B cell (primary cell): ENCODE results near the gene FGF16. TPM values are rescaled to one million over a fixed set of nuclear protein-coding genes. Genes with fewer than 3 reads are reported as not detected.
A peak's percentile ranks its signal among the peaks of the same experiment; 100 is the strongest.

Experiments
- ATAC-seq: fragments of 200-7000 bp; cut with Tn5 transposase; one replicate; pipeline ENCODE4 v1.10.0; 2021; ENCODE audit warnings: low read depth, mild to moderate bottlenecking, moderate number of reproducible peaks, moderate library complexity
- CTCF ChIA-PET: fragments of 350-600 bp; sonication (Branson Sonifier 250); formaldehyde crosslinking; loops from one replicate; lab custom pipeline; 2021; ENCODE audit warnings: antibody characterized with exemption, inconsistent platforms; lab: Charles Lee
- POLR2A ChIA-PET: fragments of 350-600 bp; sonication (Branson Sonifier 250); formaldehyde crosslinking; loops from one replicate; lab custom pipeline; 2021; ENCODE audit warnings: antibody characterized with exemption; lab: Charles Lee
- DNase-seq: peaks from one replicate; pipeline ENCODE4 v3.0.0; 2013
- H2AFZ ChIP-seq: 2 replicates; pipeline ENCODE4 v1.6.1; 2012; ENCODE audit warnings: mild to moderate bottlenecking, low read depth, low read length; ENCODE audit not compliant: insufficient read depth, poor library complexity, severe bottlenecking
- H3K27ac ChIP-seq, 2 donors: 1 replicate in 1 of 2; 2 replicates in 1 of 2; pipeline ENCODE4 v1.5.1; 2012 to 2013; ENCODE audit warnings: low read length in 2 of 2, mild to moderate bottlenecking in 2 of 2, moderate library complexity in 1 of 2
- H3K27me3 ChIP-seq, 4 experiments: fragments of 200-600 bp in 1 of 4; sonication (generic) in 1 of 4; replicated peaks in 1 of 4; 1 replicate in 2 of 4; 2 replicates in 2 of 4; pipeline versions ENCODE4 v1.6.1 to v1.7.0; 2013 to 2016; ENCODE audit warnings: low read length in 3 of 4, mild to moderate bottlenecking in 2 of 4, mixed read lengths in 1 of 4, moderate library complexity in 1 of 4; ENCODE audit not compliant: insufficient read depth in 4 of 4, control insufficient read depth in 3 of 4; ENCODE audit errors: control extremely low read depth in 1 of 4
- H3K36me3 ChIP-seq, 2 experiments: replicated peaks in 1 of 2; 1 replicate in 1 of 2; 2 replicates in 1 of 2; pipeline versions ENCODE4 v1.6.1 to v1.7.1; 2013; ENCODE audit warnings: low read length in 1 of 2; ENCODE audit not compliant: insufficient read depth in 2 of 2, control insufficient read depth in 1 of 2; ENCODE audit errors: control extremely low read depth in 1 of 2, extremely low read depth in 1 of 2
- H3K4me1 ChIP-seq, 2 donors: fragments of 200-600 bp in 1 of 2; sonication (generic) in 1 of 2; 1 replicate in 1 of 2; 2 replicates in 1 of 2; pipeline versions ENCODE4 v1.5.1 to v1.6.1; 2013 to 2017; ENCODE audit warnings: low read length in 2 of 2; ENCODE audit not compliant: control insufficient read depth in 2 of 2, insufficient read depth in 2 of 2
- H3K4me2 ChIP-seq: replicated peaks from 2 replicates; pipeline ENCODE3; 2012; ENCODE audit warnings: mild to moderate bottlenecking, low read depth, low read length; ENCODE audit not compliant: poor library complexity, severe bottlenecking
- H3K4me3 ChIP-seq, 5 experiments: fragments of 200-600 bp in 1 of 5; sonication (generic) in 1 of 5; 1 replicate in 3 of 5; 2 replicates in 2 of 5; pipeline versions ENCODE4 v1.5.1 to v1.7.0; 2011 to 2016; ENCODE audit warnings: low read length in 4 of 5, mild to moderate bottlenecking in 4 of 5, low read depth in 2 of 5, control low read depth in 1 of 5, moderate library complexity in 1 of 5; ENCODE audit not compliant: insufficient read depth in 1 of 5; ENCODE audit errors: control extremely low read depth in 1 of 5, extremely low read depth in 1 of 5
- H3K79me2 ChIP-seq: fragments of 200-600 bp; sonication (generic); one replicate; pipeline ENCODE4 v1.6.0; 2016; ENCODE audit warnings: low read length; ENCODE audit not compliant: control insufficient read depth, insufficient read depth
- H3K9ac ChIP-seq: fragments of 200-600 bp; sonication (generic); 2 replicates; pipeline ENCODE4 v1.6.1; 2017; ENCODE audit warnings: mild to moderate bottlenecking, low read length, moderate library complexity
- H3K9me3 ChIP-seq, 3 donors: one replicate each; pipeline versions ENCODE4 v1.6.1 to v1.7.1; 2013; ENCODE audit warnings: low read length in 2 of 3; ENCODE audit not compliant: control insufficient read depth in 2 of 3, insufficient read depth in 1 of 3; ENCODE audit errors: control extremely low read depth in 1 of 3
- H4K20me1 ChIP-seq: 2 replicates; pipeline ENCODE4 v1.6.0; 2012; ENCODE audit warnings: mild to moderate bottlenecking, low read length; ENCODE audit not compliant: insufficient read depth, control insufficient read depth, poor library complexity, severe bottlenecking
- H3K27ac Mint-ChIP-seq: one replicate; pipeline ENCODE4 v1.8.0; 2021; ENCODE audit warnings: mixed read lengths
- H3K27me3 Mint-ChIP-seq: one replicate; pipeline ENCODE4 v1.8.0; 2021; ENCODE audit warnings: mixed read lengths
- H3K4me1 Mint-ChIP-seq: one replicate; pipeline ENCODE4 v1.8.0; 2021; ENCODE audit warnings: mixed read lengths
- H3K4me3 Mint-ChIP-seq: one replicate; pipeline ENCODE4 v1.8.0; 2021; ENCODE audit warnings: mixed read lengths
- H3K9me3 Mint-ChIP-seq: one replicate; pipeline ENCODE4 v1.8.0; 2022; ENCODE audit warnings: mixed read lengths; ENCODE audit not compliant: insufficient read depth
- CTCF ChIP-seq: fragments of 200-600 bp; IDR thresholded peaks from one replicate; pipeline ENCODE4 v1.8.0; 2022; ENCODE audit warnings: antibody characterized with exemption, mild to moderate bottlenecking
- EZH2 ChIP-seq: IDR thresholded peaks from 2 replicates; pipeline ENCODE4 v1.6.1; 2012; ENCODE audit warnings: borderline replicate concordance, low read depth, mild to moderate bottlenecking, moderate library complexity, low read length; ENCODE audit not compliant: insufficient read depth, poor library complexity, severe bottlenecking
- WGBS: methylation state at CpG from one replicate; pipeline ENCODE4 v1.1.5; 2013; ENCODE audit warnings: missing lambda C conversion rate; ENCODE audit not compliant: insufficient coverage; 5-methylcytosine and 5-hydroxymethylcytosine counted together
- intact Hi-C: fragments of 100-400 bp; cut with micrococcal nuclease; formaldehyde crosslinking; loops from one replicate; pipeline ENCODE4 v1.10.0; 2022
- polyA plus RNA-seq: library from polyadenylated mRNA; depleted of rRNA; stranded (reverse); fragments of >200 nt; gene quantifications from 2 replicates; pipeline ENCODE4 v1.2.3, GENCODE V29; 2012
- total RNA-seq, 2 donors: library from RNA; stranded (reverse); fragments of 120-200 nt in 1 of 2; gene quantifications; 1 replicate in 1 of 2; 2 replicates in 1 of 2; pipeline versions ENCODE4 v1.2.3 to v1.2.4, GENCODE V29; 2013 to 2022

Gene FGF16
- total and polyA plus RNA-seq, 2 donors (not counting 1 experiment from before 2014, with no cell fraction given) = not detected

GRCh38 chrX:77447653-77448569 lies 722 bp downstream of the FGF16 start:
- H3K4me1 ChIP-seq = peaks cover 21 to 22% of the 10 kb centered on the region in 2 donors
- no peak overlapping the region for H3K27ac Mint-ChIP-seq
- TF ChIP-seq EZH2 (no peak), CTCF (no peak)
- H3K27ac ChIP-seq = no peak overlapping the region
- peaks cover 19% of the 10 kb centered on the region for H3K4me1 Mint-ChIP-seq
- H3K27me3 Mint-ChIP-seq = peaks cover 30% of the 10 kb centered on the region
- peak overlapping the region in 3 of 5 experiments; percentile 15 to 34 (median 27) for H3K4me3 ChIP-seq
- no peaks in the 10 kb centered on the region for H3K9me3 Mint-ChIP-seq
- POLR2A ChIA-PET = no interaction called here
- H3K27me3 ChIP-seq = peaks cover 0 to 27% (median 3%) of the 10 kb centered on the region in 4 experiments
- ATAC-seq (no peak), DNase-seq (peak; percentile 6)
- peak overlapping the region; percentile 62 for H3K4me3 Mint-ChIP-seq
- WGBS = 4% methylated on average over 57 of the region's 73 CpGs
- peak overlapping the region; percentile 64 for H3K4me2 ChIP-seq
- no peaks in the 10 kb centered on the region for H3K9me3 ChIP-seq
- CTCF ChIA-PET = no interaction called here
- H3K36me3 ChIP-seq = no peaks in the 10 kb centered on the region
- no peaks in the 10 kb centered on the region for H4K20me1 ChIP-seq
- peak overlapping the region; percentile 39 for H3K9ac ChIP-seq
- H3K79me2 ChIP-seq = no peaks in the 10 kb centered on the region
- intact Hi-C loops = no loop called here
- H2AFZ ChIP-seq = peak overlapping the region; percentile 28

GRCh38 chrX:77450415-77450814 lies 3.2 kb downstream of the FGF16 start:
- Histone ChIP-seq H3K36me3 (no peaks in the 10 kb centered on the region), H3K4me3 (no peak overlapping the region), H3K9me3 (no peaks in the 10 kb centered on the region), H4K20me1 (no peaks in the 10 kb centered on the region), H2AFZ (no peak overlapping the region), H3K4me1 (peaks cover 21 to 22% of the 10 kb centered on the region in 2 donors), H3K27me3 (peaks cover 0 to 27% (median 3%) of the 10 kb centered on the region in 4 experiments), H3K4me2 (no peak overlapping the region), H3K27ac (no peak overlapping the region), H3K9ac (no peak overlapping the region), H3K79me2 (no peaks in the 10 kb centered on the region)
- peaks cover 17% of the 10 kb centered on the region for H3K27me3 Mint-ChIP-seq
- CTCF ChIA-PET = no interaction called here
- H3K27ac Mint-ChIP-seq = no peak overlapping the region
- H3K4me3 Mint-ChIP-seq = no peak overlapping the region
- no peak for TF ChIP-seq EZH2
- TF ChIP-seq CTCF = no peak
- POLR2A ChIA-PET = no interaction called here
- peaks cover 19% of the 10 kb centered on the region for H3K4me1 Mint-ChIP-seq
- WGBS = 90% methylated on average over 2 of the region's 3 CpGs
- H3K9me3 Mint-ChIP-seq = no peaks in the 10 kb centered on the region
- DNase-seq (no peak), ATAC-seq (no peak)
- intact Hi-C loops = no loop called here
